H1 (cell line): ENCODE data around the gene COL8A1. TPM values are rescaled to one million over a fixed set of nuclear protein-coding genes. Genes with fewer than 3 reads are reported as not detected.

Experiments used
- BCL11A ChIP-seq, 2 experiments: IDR thresholded peaks; one replicate each; pipeline ENCODE4 v1.6.1; 2011; ENCODE audit warnings: low read depth in 2 of 2, low read length in 2 of 2, mild to moderate bottlenecking in 2 of 2
- CEBPB ChIP-seq: IDR thresholded peaks from 2 replicates; pipeline ENCODE4 v1.6.1; 2012; ENCODE audit warnings: low read depth, low read length
- CHD1 ChIP-seq: IDR thresholded peaks from 2 replicates; pipeline ENCODE4 v1.6.1; 2012; ENCODE audit warnings: low read depth, low read length, improper control_type of control experiment
- HDAC6 ChIP-seq: IDR thresholded peaks from one replicate; pipeline ENCODE4 v1.7.1; 2012; ENCODE audit warnings: low read depth, mild to moderate bottlenecking, inconsistent platforms, low read length, moderate library complexity
- RFX5 ChIP-seq: IDR thresholded peaks from 2 replicates; pipeline ENCODE4 v1.6.1; 2011; ENCODE audit warnings: low read depth, low read length, improper control_type of control experiment, borderline replicate concordance
- SIN3A ChIP-seq, 2 experiments: IDR thresholded peaks in 1 of 2; conservative IDR thresholded peaks in 1 of 2; 2 replicates each; pipeline ENCODE4 v1.6.1; 2011 to 2012; ENCODE audit warnings: low read length in 2 of 2, improper control_type of control experiment in 1 of 2, low read depth in 1 of 2, mild to moderate bottlenecking in 1 of 2
- TEAD4 ChIP-seq: IDR thresholded peaks from 2 replicates; pipeline ENCODE4 v1.6.1; 2012; ENCODE audit warnings: low read depth, low read length, inconsistent platforms, mixed read lengths
- ZNF274 ChIP-seq: IDR thresholded peaks from 2 replicates; pipeline ENCODE4 v1.7.0; 2012; ENCODE audit warnings: low read length, borderline replicate concordance; ENCODE audit errors: extremely low read depth
- polyA plus RNA-seq, 7 experiments: library from polyadenylated mRNA; depleted of rRNA in 3 of 7; stranded (reverse) in 5 of 7; unstranded in 2 of 7; fragments of >200 nt in 5 of 7; fragments of 200-250 nt in 2 of 7; gene quantifications; 1 replicate in 5 of 7; 2 replicates in 1 of 7; 4 replicates in 1 of 7; pipeline versions ENCODE4 v1.2.1 to v1.2.3, GENCODE V29; 2011 to 2013; ENCODE audit warnings: missing spikeins in 2 of 7, mixed read lengths in 2 of 7
- total RNA-seq: library from RNA; stranded (reverse); fragmentation: NEBNext Ultra II Directional; extraction: Animal tissue kit (Norgen Biotek cat#: 25700); gene quantifications from 2 replicates; pipeline ENCODE4 v1.2.1, GENCODE V29; 2021
- TF ChIP-seq, protein P1 (sequence below): fragments of 300-600 bp; sonication (generic); IDR thresholded peaks from 2 replicates; pipeline ENCODE4 v1.7.1; 2012; ENCODE audit warnings: low read length, moderate library complexity, mild to moderate bottlenecking, inconsistent platforms; ENCODE audit not compliant: insufficient replicate concordance
- TF ChIP-seq, protein P2 (sequence below): IDR thresholded peaks from 2 replicates; pipeline ENCODE4 v1.6.1; 2012; ENCODE audit warnings: low read length, inconsistent platforms

Gene COL8A1
- total and polyA plus RNA-seq, 2 of the 8 experiments (the other 6 are each of a cell fraction or from before 2014, with no cell fraction given) = 0.21 to 1.2 TPM

DNA sequence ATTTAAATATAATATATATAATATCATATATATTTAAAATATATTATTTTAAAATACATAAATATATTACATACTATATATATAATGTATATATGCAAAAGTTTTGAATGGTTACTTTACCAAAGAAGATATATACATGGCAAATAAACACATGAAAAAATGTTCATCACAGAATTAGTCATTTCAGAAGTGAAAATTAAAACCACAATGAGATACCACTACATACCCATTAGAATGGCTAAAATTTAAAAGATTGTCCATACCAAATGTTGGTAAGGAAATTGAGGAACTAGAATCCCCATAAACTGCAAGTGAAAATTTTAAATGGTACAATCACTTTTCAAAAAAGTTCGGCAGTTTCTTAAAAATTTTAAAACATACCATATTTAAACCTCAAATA, 23.6 kb upstream of the COL8A1 start (continued):
- TF ChIP-seq, protein P1, sequence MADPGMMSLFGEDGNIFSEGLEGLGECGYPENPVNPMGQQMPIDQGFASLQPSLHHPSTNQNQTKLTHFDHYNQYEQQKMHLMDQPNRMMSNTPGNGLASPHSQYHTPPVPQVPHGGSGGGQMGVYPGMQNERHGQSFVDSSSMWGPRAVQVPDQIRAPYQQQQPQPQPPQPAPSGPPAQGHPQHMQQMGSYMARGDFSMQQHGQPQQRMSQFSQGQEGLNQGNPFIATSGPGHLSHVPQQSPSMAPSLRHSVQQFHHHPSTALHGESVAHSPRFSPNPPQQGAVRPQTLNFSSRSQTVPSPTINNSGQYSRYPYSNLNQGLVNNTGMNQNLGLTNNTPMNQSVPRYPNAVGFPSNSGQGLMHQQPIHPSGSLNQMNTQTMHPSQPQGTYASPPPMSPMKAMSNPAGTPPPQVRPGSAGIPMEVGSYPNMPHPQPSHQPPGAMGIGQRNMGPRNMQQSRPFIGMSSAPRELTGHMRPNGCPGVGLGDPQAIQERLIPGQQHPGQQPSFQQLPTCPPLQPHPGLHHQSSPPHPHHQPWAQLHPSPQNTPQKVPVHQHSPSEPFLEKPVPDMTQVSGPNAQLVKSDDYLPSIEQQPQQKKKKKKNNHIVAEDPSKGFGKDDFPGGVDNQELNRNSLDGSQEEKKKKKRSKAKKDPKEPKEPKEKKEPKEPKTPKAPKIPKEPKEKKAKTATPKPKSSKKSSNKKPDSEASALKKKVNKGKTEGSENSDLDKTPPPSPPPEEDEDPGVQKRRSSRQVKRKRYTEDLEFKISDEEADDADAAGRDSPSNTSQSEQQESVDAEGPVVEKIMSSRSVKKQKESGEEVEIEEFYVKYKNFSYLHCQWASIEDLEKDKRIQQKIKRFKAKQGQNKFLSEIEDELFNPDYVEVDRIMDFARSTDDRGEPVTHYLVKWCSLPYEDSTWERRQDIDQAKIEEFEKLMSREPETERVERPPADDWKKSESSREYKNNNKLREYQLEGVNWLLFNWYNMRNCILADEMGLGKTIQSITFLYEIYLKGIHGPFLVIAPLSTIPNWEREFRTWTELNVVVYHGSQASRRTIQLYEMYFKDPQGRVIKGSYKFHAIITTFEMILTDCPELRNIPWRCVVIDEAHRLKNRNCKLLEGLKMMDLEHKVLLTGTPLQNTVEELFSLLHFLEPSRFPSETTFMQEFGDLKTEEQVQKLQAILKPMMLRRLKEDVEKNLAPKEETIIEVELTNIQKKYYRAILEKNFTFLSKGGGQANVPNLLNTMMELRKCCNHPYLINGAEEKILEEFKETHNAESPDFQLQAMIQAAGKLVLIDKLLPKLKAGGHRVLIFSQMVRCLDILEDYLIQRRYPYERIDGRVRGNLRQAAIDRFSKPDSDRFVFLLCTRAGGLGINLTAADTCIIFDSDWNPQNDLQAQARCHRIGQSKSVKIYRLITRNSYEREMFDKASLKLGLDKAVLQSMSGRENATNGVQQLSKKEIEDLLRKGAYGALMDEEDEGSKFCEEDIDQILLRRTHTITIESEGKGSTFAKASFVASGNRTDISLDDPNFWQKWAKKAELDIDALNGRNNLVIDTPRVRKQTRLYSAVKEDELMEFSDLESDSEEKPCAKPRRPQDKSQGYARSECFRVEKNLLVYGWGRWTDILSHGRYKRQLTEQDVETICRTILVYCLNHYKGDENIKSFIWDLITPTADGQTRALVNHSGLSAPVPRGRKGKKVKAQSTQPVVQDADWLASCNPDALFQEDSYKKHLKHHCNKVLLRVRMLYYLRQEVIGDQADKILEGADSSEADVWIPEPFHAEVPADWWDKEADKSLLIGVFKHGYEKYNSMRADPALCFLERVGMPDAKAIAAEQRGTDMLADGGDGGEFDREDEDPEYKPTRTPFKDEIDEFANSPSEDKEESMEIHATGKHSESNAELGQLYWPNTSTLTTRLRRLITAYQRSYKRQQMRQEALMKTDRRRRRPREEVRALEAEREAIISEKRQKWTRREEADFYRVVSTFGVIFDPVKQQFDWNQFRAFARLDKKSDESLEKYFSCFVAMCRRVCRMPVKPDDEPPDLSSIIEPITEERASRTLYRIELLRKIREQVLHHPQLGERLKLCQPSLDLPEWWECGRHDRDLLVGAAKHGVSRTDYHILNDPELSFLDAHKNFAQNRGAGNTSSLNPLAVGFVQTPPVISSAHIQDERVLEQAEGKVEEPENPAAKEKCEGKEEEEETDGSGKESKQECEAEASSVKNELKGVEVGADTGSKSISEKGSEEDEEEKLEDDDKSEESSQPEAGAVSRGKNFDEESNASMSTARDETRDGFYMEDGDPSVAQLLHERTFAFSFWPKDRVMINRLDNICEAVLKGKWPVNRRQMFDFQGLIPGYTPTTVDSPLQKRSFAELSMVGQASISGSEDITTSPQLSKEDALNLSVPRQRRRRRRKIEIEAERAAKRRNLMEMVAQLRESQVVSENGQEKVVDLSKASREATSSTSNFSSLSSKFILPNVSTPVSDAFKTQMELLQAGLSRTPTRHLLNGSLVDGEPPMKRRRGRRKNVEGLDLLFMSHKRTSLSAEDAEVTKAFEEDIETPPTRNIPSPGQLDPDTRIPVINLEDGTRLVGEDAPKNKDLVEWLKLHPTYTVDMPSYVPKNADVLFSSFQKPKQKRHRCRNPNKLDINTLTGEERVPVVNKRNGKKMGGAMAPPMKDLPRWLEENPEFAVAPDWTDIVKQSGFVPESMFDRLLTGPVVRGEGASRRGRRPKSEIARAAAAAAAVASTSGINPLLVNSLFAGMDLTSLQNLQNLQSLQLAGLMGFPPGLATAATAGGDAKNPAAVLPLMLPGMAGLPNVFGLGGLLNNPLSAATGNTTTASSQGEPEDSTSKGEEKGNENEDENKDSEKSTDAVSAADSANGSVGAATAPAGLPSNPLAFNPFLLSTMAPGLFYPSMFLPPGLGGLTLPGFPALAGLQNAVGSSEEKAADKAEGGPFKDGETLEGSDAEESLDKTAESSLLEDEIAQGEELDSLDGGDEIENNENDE = no peak
- TF ChIP-seq, protein P2, sequence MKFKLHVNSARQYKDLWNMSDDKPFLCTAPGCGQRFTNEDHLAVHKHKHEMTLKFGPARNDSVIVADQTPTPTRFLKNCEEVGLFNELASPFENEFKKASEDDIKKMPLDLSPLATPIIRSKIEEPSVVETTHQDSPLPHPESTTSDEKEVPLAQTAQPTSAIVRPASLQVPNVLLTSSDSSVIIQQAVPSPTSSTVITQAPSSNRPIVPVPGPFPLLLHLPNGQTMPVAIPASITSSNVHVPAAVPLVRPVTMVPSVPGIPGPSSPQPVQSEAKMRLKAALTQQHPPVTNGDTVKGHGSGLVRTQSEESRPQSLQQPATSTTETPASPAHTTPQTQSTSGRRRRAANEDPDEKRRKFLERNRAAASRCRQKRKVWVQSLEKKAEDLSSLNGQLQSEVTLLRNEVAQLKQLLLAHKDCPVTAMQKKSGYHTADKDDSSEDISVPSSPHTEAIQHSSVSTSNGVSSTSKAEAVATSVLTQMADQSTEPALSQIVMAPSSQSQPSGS = no peak
- TF ChIP-seq ZNF274 (no peak), TEAD4 (no peak), RFX5 (no peak), CHD1 (no peak), CEBPB (no peak), HDAC6 (no peak), SIN3A (conservative IDR thresholded peaks at IDR 0.05 in 1 of 2, IDR thresholded peaks at IDR 0.05 in 1 of 2; ENCODE audit: low read depth in 1 of 2, low read length in 2 of 2) (no peak), BCL11A (IDR thresholded peaks at IDR 0.05; ENCODE audit: low read depth in 2 of 2, low read length in 2 of 2) (no peak)
